HG03342 (cell line): ENCODE data around the gene GALNT16.

Experiments
- ATAC-seq: cut with Tn5 transposase; IDR thresholded peaks from one replicate; pipeline ENCODE4 v1.9.1; 2021; ENCODE audit warnings: mild to moderate bottlenecking, moderate library complexity; ENCODE audit not compliant: unreplicated experiment

Gene GALNT16

DNA sequence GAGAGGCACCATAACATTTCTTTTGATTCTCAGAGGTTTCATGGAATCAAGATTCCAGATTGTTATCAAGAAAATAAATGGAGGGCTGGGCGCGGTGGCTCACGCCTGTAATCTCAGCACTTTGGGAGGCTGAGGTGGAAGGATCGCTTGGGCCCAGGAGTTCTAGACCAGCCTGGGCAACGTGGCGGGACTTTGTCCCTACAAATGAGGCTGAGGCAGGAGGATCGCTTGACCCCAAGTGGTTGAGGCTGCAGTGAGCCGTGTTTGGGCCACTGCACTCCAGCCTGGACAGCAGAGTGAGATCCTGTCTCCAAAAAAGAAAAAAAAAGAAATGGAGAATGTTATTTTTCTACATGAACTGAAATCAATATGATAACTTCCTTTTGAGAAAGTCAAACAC lies 139.8 kb downstream of the GALNT16 start:
- no peak for ATAC-seq

DNA sequence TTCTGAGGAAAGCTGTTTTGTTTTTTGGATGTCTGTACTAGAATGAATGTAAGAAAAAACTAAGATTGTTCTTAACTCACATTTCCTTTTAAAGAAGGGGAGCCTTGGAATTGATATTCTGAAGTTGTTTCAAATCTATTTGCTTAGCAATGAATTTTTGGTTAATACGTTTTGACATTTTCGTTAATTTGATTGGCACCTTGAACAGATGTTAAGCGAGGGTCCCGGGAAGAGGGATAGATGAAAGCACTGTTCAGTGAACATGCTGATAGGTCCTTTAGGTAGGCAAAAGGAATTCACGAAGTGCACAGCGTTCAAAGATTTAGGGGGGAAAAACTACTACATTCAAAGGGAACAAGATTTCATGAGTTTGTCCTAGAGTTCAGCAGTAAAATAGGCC lies 140.2 kb downstream of the GALNT16 start:
- no peak for ATAC-seq

DNA sequence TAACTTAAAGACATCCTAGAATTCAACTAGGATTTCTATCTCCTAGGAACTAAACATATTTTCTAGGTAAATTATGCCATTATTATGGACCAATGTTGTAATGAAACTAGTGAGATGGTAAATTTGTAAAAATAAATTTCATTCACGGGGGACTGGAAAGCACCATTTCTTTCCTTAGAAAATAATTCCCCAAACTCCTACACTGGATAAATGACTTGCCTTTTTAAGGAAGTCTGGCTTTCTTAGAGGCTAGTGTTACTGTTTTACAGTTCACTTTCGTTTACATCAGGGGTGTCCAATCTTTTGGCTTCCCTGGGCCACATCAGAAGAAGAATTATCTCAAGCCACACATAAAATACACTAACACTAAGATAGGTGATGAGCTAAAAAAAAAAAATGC lies 141.9 kb downstream of the GALNT16 start:
- ATAC-seq, result no peak

DNA sequence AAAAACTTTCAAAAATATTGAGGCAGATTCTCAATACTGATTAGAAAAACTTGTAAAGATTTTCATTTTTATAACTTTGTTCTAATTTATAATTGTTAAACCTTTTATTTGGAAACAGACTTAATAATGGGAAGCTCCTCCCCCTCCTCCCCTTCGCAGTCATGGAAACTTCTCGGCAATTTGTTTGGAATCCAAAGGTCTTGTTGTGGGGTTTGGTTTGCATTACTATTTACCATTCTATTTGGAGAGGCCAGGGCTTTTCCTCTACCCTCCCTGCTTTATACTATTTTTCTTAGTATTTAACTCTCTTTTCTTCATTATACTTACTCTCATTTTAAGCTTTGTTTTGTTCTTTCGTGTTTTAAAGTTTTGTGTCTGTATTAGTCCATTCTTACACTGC lies 144.5 kb downstream of the GALNT16 start:
- no peak for ATAC-seq

DNA sequence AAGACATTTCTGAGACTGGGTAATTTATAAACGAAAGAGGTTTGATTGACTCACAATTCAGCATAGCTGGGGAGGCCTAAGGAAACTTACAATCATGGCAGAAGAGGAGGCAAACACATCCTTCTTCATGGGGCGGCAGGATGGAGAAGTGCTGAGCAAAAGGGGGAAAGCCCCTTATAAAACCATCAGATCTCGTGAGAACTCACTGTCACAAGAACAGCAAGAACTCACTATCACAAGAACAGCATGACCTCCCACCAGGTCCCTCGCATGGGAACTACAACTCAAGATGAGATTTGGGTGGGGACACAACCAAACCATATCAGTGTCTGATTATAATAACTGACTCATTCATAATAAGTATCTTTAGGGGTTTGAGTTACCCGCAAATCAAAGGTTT lies 144.9 kb downstream of the GALNT16 start:
- no peak for ATAC-seq

DNA sequence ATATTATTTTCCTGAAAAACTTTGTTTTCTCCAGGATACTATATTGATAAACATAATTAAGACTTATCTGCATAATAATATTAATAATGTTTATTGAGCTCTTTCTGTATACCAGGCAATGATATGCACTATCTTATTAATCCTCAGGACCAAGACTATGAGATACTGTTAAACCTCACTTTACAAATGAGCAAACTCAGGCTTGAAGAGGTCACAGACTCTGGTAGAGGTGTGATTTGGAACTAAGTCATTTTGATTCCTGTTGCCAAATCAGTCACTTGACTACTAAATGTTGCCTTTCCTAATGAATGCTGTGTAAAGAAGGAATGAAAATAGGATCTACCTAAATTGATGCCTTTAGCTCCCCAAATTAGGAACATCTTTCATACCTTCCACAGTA lies 145.8 kb downstream of the GALNT16 start:
- no peak for ATAC-seq
